Stimulated activated CD8-positive, alpha-beta memory T cell treated with anti-CD3 and anti-CD28 coated beads, Interleukin-15, amount 100 ng/mL, for 24 hours (primary cell): ENCODE data around the gene SLC38A5.
"Not testable (repeated sequence)": the region's sequence is repeated elsewhere in the genome, so short reads cannot be mapped to it uniquely, and the experiment has no call there.

Experiments
- DNase-seq: peaks from one replicate; pipeline ENCODE4 v3.0.0-alpha.2; 2020; ENCODE audit warnings: low read depth

Gene SLC38A5

DNA sequence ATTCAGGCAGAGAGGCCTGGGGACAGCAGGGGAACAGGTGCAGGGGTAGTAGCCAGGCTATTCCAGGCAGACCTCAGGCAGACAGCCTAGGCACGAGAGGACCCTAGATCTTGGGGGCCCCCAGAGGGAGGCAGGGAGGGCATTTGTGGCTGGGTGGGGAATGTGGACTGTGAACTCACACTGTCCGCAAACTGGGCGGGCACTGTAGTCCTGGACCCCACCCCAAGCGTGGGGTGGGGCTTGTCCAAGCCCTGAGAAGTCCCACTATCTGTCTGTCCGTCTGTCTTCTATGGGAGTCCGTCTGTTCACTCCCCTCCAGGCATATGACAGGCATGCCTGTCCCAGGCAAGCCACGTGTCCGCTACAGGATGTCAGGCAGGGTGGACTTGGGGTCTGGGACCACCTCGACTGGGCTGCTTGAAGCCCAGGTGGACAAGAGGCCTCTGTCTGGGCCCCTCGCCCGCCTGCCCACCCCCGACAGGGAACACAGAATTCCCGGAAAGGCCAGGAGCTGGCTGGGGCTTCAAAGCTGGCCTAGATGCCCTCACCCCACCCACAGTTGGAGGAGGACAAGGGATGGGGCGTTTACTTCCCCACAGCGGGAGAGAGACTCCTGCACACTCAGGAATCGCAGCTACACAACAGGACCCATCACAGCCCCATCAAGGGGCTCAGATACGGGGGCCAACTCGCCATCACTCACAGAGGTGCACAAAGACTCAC, at the start of gene SLC38A5:
SLC38A5 (minus strand) TSS at position 151 of the 723 bp plus-strand sequence. CDS start 2,336 bp downstream, outside the sequence.
- no peak for DNase-seq

DNA sequence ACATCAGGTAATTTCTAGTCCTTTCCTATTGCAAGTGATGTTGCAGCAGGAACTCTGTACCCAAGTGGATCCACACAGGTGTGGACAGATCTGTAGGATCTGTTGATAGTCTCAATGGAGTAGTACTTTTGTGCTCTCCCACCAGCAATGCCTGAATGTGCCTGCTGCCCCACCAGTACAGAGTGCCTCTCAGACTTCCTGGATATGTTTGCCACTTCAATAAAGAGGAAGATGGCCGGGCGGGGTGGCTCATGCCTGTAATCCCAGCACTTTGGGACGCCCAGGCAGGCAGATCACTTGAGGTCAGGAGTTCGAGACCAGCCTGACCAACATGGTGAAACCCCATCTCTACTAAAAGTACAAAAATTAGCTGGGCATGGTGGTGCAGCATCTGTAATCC, 49.4 kb upstream of the SLC38A5 start:
- not testable (repeated sequence) for DNase-seq

DNA sequence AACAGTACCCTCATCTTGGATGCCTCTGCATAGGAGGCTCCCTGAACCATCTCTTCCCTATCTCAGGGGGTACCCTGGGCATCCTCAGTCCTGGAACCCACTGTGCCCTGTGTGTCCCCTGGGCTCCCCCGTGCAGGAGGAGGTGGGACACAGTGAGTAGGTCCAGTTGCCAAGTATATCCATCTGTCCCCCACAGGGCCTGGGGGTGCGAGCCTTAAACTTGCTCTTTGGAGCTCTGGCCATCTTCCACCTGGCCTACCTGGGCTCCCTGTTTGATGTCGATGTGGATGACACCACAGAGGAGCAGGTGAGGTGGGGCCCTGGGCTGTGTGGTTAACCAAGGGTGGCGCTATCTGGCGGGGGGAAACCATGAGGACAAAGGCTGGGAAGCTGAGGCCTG, 46.9 kb upstream of the SLC38A5 start:
- DNase-seq, result no peak

DNA sequence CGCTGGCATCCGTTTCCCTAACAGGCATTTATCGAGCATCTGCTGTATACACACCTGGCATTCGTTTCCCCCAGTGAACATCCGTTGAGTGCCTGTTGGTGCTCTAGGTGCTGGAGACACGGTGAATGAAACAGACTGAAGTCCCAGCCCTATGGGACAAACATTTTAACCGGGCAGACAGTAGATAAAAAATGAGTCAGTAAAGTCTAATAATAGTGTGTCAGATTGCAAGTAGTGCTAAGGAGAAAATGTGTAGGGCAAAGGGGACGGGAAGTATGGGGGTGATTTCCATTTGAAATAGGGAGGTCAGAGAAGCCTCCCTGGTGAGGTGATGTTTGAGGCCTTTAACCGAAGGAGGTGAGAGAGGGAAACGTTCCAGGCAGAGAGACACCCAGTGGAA, 46.2 kb upstream of the SLC38A5 start:
- DNase-seq, result no peak

DNA sequence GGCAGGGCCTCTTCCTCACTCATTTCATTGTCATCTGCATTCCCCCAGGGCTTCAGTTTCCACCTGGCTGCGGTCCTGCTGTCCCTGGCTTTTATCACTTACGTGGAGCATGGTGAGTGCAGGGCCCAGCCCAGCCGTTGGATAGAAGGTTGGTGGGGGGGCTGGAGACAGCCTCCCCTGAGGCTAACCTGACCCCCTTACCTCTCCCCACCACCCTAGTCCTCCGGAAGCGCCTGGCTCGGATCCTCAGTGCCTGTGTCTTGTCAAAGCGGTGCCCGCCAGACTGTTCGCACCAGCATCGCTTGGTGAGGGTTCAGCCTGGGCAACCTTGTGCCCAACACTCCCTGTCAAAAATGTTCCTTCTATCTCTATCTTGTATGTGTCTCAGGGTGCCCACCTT, 45.8 kb upstream of the SLC38A5 start:
- DNase-seq, result no peak

DNA sequence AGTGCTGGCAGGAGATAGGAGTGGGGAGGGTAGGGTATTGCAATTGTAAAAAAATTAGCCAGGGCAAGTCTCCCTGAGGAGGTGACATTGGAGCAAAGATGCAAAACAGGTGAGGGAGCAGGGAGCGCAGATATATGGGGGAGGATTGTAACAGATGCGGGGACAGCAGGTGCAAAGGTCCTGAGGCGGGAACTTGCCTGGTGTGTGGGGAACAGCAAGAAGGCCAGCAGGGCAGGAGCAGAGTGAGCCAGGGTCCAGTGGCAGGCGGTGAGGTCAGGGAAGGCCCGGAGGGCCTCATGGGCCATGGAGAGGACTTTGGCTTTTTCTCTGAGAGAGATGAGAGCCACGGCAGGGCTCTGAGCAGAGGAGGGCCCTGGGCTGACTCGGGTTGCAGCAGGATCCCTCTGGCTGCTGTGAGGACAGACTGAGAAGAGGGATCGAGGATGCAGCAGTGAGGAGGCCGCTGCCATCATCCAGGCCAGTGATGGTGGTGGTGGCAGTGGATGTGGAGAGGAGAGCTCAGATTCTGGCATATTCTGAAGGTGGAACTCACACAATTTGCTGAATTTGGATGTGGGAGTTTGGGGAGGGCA, 44.9 kb upstream of the SLC38A5 start:
- DNase-seq, result no peak

DNA sequence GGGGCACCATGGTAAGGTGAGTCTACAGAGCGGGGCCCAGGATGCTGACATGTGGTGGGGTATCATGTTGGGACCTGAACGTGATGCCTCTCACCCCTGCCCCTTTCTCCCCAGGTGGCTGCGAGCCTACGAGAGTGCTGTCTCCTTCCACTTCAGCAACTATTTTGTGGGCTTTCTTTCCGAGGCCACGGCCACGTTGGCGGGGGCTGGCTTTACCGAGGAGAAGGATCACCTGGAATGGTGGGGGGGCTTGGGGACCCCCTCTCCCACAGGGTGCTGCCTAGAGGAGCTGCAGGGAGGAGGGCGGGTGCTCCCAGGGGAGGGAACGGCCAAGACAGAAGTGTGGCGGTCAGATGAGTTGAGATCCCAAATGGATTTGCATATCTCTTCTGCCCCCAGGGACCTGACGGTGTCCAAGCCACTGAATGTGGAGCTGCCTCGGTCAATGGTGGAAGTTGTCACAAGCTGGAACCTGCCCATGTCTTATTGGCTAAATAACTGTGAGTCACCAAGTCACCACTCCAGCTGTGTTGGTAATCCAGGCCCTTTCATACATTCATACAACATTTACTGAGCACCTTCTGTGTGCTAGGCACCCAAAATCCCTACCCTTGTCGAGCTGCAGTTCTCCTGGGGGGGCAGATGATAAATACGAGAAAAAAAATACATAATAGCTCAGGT, 44.2 kb upstream of the SLC38A5 start:
- DNase-seq, result no peak

DNA sequence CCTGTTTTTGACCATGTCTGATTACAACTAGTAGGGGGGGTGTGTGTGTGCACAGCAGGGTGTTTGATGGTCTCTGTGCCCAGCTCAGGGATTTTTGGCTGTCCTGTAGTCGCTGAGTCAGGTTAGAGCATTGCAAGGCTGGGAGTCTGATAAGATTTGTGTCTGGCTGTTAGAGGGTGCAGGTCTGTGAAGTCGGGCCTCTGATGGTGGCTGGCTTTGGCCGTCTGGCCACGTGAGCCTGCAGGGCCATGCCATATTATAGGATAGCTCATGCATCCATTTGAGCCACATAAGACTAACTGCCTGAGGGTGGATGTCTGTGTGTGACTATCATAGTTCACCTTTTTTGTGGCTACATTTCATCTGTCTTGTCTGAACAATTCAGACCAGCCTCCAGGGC, 43.6 kb upstream of the SLC38A5 start:
- DNase-seq, result no peak

DNA sequence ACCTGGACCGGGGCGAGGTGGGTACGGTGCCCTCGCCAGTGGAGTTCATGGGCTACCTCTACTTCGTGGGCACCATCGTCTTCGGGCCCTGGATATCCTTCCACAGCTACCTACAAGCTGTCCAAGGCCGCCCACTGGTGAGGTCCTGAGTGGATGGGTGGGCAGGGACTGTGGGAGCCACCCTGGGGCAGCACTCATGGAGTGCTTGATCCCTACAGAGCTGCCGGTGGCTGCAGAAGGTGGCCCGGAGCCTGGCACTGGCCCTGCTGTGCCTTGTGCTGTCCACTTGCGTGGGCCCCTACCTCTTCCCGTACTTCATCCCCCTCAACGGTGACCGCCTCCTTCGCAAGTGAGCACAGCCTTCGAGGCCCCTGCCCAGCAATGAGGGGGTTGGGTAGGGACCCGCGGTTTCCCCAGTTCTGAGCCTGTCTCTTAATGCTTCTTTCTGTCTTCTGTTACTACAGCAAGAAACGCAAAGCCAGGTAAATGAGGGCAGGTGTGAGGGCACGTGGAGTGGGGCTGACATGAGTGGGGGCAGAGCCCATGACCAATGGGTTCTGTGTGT, 42.4 kb upstream of the SLC38A5 start:
- DNase-seq, result no peak

DNA sequence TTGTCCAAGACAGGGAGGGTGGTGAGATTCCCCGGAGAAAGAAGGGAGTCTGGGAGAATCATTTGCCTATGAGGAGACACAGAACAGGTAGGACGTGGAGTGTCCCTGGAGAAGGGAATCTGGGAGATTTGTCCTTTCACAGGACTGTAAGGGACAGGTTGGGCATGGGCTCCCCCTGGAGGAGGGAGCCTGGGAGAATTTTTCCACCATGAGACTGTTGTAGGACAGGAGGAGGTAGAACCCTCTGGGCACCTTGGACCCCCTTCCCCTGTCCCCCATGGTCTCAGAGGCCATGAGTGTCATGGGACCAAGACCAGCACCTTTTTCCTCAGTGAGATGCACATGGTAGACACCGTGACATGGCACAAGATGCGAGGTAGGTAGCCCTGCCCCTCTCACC, 41.5 kb upstream of the SLC38A5 start:
- no peak for DNase-seq

DNA sequence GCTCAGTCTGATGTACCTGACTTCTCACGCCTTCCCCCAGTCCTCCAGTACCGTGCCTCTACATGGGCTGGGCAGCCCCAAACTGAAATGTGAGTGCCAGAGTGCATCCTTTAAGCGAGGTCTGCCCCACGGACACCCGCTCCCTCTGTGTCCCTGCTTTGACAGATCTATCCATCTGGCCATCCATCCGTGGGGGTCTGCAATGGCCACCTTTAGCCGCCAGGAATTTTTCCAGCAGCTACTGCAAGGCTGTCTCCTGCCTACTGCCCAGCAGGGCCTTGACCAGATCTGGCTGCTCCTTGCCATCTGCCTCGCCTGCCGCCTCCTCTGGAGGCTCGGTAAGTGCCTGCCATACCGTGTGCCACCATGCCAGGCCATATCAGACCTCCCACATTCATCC, 39.6 kb upstream of the SLC38A5 start:
- DNase-seq, result no peak

DNA sequence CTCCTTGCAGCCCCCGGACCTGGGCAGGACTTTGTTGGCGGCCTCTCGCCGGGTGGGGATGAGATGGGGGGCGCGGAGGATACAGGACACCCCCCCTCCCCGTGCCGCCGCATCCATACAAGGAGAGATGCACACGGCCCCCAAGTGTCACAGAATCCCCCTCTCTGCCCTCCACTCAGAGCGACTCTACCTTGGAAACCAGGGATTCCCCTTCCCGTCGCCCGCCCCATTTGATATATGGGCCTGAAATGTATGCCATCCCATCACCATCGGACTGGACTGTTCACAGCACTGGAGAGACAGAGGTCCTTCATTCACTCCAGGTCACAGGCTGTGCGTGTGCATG, 39.2 kb upstream of the SLC38A5 start:
- no peak for DNase-seq

DNA sequence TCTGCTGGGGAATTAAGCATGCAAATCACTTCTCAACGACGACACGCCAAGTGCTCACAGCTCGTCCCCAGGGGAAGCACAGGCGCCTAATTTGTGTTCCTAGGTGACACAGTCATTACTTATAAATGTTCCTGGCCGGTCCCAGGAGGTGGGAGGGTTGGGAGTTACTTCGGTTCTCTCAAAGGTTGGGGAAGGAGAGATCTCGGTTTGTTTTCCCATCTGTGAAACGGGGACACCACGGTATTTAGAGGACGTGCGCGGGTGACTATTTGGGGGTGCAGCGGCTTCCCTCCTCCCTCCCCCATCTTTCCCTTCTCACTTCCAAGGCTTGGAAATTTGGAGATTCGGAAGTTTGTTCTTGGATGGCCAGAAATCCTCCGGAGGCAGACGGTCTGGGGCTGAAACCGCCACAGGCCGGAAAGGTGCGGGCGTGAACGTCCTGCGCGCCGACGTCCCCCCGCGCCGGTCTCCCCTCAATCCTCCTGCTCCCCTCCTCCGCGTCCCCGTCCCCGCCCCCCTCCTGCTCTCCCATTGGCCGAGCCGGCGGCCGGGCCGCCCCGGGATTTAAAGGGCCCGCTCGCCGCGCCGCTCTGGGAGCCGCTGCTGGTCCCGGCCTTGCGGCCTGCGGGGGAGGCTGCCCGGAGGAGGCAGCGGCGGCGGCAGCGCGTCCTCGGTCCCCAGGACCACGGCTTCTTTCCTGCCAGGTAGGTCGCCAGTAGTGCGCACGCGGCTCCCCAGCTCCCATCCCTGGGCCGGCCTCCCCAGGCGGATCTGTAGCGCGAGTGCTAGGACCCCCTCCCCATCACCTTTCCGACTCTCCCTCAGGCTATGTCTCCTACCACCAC, 38.6 kb upstream of the SLC38A5 start, which contains the start of gene PORCN:
PORCN (plus strand) TSS at position 593 of the 845 bp plus-strand sequence. CDS start 829 bp downstream, outside the sequence.
- peak; percentile 44 for DNase-seq

DNA sequence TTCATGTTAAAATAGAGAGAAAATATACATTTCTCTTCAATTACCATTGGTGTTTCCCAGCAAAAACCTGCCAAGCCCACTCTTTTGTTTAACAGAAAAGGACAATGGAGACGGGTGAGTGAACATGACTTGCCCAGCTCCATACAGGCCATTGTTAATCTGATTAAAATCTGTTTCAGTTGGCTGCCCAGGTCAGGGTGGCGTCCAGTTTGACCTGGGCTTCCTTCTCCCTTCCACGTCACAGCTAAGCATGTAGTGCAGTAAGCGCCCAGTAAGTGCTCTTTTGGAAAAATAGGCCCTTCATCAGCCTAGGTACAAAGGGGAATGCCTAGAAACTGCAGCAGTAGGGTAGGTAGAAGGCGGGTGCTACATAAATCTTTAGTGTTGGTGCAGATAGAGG, 37.2 kb upstream of the SLC38A5 start:
- DNase-seq, result no peak

DNA sequence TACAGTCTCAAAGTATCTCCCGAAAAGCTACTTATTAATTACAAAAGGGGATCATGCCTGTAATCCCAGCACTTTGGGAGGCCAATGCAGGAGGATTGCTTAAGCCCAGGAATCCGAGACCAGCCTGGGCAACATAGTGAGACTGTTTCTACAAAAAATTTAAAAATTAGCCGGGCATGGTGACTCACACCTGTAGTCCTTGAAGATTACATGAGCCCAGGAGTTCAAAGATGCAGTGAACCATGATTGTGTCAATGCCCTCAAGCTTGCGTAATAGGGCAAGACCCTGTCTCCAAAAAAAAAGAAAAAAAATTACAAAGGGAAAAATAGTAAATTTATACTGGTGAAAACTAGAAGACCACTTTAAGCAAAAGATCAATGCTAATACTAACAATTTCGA, 35.4 kb upstream of the SLC38A5 start:
- DNase-seq, result no peak

DNA sequence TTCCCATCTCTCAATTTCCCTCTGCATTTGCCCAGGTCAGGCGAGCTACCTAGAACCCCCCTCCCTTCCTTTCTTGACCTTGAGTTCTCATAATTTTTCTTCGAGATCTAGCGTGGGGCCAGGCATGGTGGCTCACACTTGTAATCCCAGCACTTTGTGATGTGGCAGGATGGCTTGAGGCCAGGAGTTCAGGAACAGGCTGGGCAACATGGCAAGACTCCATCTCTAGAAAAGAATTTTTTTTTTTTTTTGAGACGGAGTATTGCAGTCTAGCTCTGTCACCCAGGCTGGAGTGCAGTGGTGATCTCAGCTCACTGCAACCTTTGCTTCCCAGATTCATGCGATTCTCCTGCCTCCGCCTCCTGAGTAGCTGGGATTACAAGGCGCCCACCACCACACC, 34.2 kb upstream of the SLC38A5 start:
- no peak for DNase-seq

DNA sequence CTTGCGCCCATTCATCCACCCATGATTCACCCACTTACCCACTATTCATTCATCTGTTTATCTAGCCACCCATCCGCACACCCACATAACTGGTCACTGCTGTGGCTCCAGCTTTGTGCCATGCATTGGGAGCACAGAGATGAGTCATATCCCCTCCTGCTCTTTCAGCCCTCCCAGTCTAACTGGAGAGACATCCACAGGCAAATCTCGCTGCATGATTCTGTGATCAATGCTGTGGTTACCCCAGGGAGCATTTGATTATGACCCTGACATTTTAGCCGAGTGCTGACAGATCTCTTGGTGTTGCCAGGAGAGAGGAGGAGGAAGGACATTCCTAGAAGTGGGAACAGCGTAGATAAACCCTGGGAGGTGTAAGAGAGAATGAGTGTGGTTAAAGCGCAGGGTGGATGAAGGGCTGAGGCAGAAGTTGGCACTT, 28.3 kb upstream of the SLC38A5 start:
- DNase-seq, result no peak

DNA sequence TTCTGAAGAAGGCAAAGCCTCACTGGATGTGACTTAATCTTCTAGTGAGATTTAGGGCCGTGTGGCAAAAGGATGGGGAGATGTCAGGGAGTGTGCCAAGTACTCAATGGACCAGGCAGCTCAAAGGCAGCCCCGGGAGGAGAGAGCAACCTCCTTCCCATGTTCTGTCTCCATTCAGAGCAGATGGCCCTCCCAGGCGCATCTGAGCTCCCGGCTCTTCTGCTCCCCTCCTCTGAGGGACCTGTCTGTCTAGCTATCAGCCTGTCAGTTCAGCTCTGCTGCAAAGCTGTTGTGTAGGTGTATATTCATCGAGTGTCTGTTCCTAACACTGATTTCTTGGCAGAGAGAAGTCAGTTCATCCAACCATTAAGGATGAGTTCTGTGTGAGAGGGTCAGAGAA, 27.8 kb upstream of the SLC38A5 start:
- DNase-seq, result no peak

DNA sequence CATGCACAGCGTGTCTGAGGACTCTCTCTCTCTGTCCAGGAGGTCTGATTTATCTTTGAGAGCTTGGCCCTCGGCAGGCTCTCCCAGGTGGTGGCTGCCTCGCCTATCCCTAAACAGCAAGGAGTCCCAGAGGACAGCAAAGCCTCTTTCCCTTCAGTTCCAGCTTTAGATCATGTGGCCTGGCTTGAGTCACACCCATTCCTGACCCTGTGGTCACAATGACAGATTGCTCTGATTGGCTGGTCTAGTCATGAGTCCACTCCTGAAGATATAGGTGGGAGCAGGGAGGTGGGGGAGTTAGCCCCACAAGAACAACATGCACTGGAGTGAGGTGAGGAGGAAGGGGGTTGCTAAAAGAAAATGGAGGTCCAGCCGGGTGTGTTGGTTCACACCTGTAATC, 26.6 kb upstream of the SLC38A5 start:
- no peak for DNase-seq

DNA sequence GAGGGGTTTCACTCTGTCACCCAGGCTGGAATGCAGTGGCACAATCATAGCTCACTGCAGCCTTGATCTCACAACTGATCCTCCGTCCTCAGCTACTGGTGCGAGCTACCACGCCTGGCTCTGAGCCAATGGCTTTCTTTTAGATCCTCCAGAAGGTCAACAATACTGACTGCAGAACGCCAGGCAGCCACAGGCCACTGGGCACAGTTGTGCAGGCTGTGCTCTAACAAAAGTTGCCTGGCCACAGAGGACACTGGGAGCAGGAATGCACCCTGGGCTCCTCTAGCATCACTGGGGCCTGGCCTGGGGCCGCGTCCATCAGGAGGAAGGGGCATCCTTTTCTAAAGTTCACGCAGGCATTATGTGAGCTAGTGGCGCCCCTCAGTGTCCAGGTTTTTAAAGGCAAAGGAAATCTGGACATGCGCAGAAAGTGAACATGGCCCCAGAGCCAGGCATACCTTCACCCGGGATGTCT, 23.9 kb upstream of the SLC38A5 start:
- DNase-seq, result no peak

DNA sequence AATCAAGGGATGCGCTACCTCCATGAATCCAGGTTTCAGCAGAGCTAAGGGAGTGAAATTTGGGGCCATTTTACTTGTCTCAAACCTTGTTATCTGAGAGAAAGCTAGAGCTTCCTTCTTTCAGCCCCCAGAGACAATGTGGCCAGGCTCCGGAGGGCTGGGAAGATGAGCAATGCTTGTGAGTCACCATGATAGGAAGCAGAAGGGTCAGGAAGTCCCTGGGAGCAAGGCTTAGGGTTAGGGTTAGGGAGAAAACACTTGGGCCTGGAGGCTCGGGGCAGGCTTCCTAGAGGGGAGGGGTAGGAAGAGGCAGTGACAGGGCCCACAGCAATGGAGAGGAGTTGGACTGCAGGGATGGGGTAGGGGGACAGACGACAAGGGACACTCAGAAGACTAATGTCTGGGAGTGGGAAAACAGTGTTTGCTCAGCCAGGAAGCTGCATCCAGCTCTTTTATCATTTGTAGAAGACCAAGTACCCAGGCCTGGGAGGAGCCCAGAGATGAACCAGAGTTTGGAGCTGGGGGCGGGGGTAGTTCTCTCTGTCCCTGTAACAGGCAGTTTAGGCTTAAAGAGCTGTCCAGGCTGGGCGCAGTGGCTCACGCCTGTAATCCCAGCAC, 22.3 kb upstream of the SLC38A5 start:
- no peak for DNase-seq

DNA sequence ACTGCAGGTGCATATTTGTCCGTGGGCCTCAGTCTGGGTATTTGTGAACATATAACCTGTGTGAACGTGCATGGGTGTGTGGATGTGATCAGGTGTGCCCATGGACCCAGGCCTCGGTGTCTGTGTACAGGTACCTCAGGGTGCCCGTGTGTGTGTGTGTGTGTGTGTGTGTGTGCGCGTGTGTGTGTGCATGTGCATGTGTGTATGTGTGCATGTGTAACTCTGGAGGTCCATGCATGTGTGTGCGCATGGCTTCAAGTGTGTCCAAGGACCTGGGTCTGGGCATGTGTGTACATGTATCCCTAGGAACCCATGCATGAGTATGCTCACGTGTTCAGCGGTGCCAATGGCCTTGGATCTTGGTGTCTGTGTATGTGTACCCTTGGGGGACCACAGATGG, 21.7 kb upstream of the SLC38A5 start:
- DNase-seq, result no peak
